GM12878 (cell line): ENCODE data around the gene CHMP3.

Source experiments
- CTCF ChIP-seq, 3 experiments: IDR thresholded peaks in 2 of 3; conservative IDR thresholded peaks in 1 of 3; 2 replicates each; pipeline ENCODE4 v1.5.1; 2011; ENCODE audit warnings: low read depth in 3 of 3, low read length in 3 of 3, mild to moderate bottlenecking in 3 of 3, control low read depth in 2 of 3, moderate library complexity in 2 of 3, inconsistent platforms in 1 of 3, mixed read lengths in 1 of 3; ENCODE audit not compliant: control insufficient read depth in 2 of 3, insufficient read depth in 1 of 3; ENCODE audit errors: extremely low read depth in 1 of 3
- EZH2 ChIP-seq: IDR thresholded peaks from 2 replicates; pipeline ENCODE4 v1.6.1; 2012; ENCODE audit warnings: low read depth, mild to moderate bottlenecking, control low read depth, inconsistent platforms, low read length, borderline replicate concordance; ENCODE audit not compliant: control insufficient read depth
- HCFC1 ChIP-seq: fragments of 150-350 bp; IDR thresholded peaks from 2 replicates; pipeline ENCODE4 v1.6.1; 2014; ENCODE audit warnings: low read length
- MEF2B ChIP-seq: fragments of 450-650 bp; IDR thresholded peaks from 2 replicates; pipeline ENCODE4 v1.6.1; 2018; ENCODE audit warnings: mild to moderate bottlenecking, moderate library complexity; ENCODE audit not compliant: partially characterized antibody, poor library complexity, severe bottlenecking
- RFX5 ChIP-seq: IDR thresholded peaks from 2 replicates; pipeline ENCODE4 v1.6.1; 2011; ENCODE audit warnings: low read depth, low read length, improper control_type of control experiment
- ZNF274 ChIP-seq: IDR thresholded peaks from one replicate; pipeline ENCODE4 v1.8.0; 2011; ENCODE audit not compliant: insufficient read length, insufficient read depth

DNA sequence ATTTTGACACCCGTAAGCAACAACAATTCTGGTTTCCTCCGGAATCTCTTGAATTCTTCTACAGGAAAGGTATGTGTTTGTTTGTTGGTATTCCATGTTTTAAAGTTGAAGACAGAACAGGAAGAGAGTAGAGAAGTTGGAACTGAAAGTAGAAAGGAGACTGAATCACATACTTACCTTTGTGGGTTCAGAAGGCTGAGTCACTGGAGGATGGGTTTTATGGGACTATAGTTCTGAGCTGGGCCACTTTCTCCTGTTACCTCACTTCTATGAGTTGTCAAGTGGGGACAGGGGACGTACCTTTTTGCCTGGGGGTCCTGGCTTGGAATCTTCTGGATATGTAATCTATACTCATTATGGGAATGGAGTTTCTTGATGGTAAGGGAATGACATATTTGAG lies 81.2 kb downstream of the CHMP3 start:
- no peak for TF ChIP-seq CTCF (IDR thresholded peaks at IDR 0.05 in 2 of 3, conservative IDR thresholded peaks at IDR 0.05 in 1 of 3; ENCODE audit: control insufficient read depth in 2 of 3, extremely low read depth in 1 of 3, insufficient read depth in 1 of 3, low read depth in 3 of 3, low read length in 3 of 3)
- no peak for TF ChIP-seq HCFC1
- TF ChIP-seq RFX5 = no peak
- TF ChIP-seq EZH2 = no peak
- TF ChIP-seq MEF2B = no peak
- no peak for TF ChIP-seq ZNF274
